Measurements from ENCODE around the gene ANXA4.
"Not testable (repeated sequence)": the region's sequence is repeated elsewhere in the genome, so short reads cannot be mapped to it uniquely, and the experiment has no call there.

ANXA4 gene

GRCh38 chr2:69780921-69781320 is 39.0 kb downstream of the ANXA4 start:
- DNase-seq, result no peak

GRCh38 chr2:69781321-69782248 is 39.7 kb downstream of the ANXA4 start:
- no peak for DNase-seq

- DNase-seq, result no peak
Observed at GRCh38 chr2:69784228-69784627, 42.3 kb downstream of the ANXA4 start.

- DNase-seq, result no peak
Observed at GRCh38 chr2:69785358-69785757, 43.4 kb downstream of the ANXA4 start.

- no peak for DNase-seq
Observed at GRCh38 chr2:69786052-69786560, 44.2 kb downstream of the ANXA4 start.

- no peak for DNase-seq
Observed at GRCh38 chr2:69789175-69789721, 47.3 kb downstream of the ANXA4 start.

GRCh38 chr2:69789772-69790600 is 48.1 kb downstream of the ANXA4 start:
- no peak for DNase-seq

GRCh38 chr2:69790601-69790959 is 48.6 kb downstream of the ANXA4 start:
- DNase-seq, result no peak

GRCh38 chr2:69791045-69791444 is 49.1 kb downstream of the ANXA4 start:
- no peak for DNase-seq

GRCh38 chr2:69796174-69796573 is 54.2 kb downstream of the ANXA4 start:
- DNase-seq, result no peak

- no peak for DNase-seq
Observed at GRCh38 chr2:69797235-69797634, 55.3 kb downstream of the ANXA4 start.

GRCh38 chr2:69797836-69798289 is 55.9 kb downstream of the ANXA4 start:
- no peak for DNase-seq

- no peak for DNase-seq
Observed at GRCh38 chr2:69798290-69798908, 56.5 kb downstream of the ANXA4 start.

- no peak for DNase-seq
Observed at GRCh38 chr2:69798909-69799526, 57.1 kb downstream of the ANXA4 start.

- no peak for DNase-seq
Observed at GRCh38 chr2:69801745-69802290, 59.9 kb downstream of the ANXA4 start.

- DNase-seq, result not testable (repeated sequence)
Observed at GRCh38 chr2:69802781-69803367, 60.9 kb downstream of the ANXA4 start.

- DNase-seq, result no peak
Observed at GRCh38 chr2:69804416-69804815, 62.5 kb downstream of the ANXA4 start.

GRCh38 chr2:69805887-69806286 is 64.0 kb downstream of the ANXA4 start:
- no peak for DNase-seq

GRCh38 chr2:69807821-69808540 is 66.0 kb downstream of the ANXA4 start:
- no peak for DNase-seq

- DNase-seq, result no peak
Observed at GRCh38 chr2:69810550-69810949, 68.6 kb downstream of the ANXA4 start.

- DNase-seq, result no peak
Observed at GRCh38 chr2:69811018-69811417, 69.1 kb downstream of the ANXA4 start.
